IMR-90 (cell line): ENCODE measurements around the gene SLC2A13. TPM values are rescaled to one million over a fixed set of nuclear protein-coding genes. Genes with fewer than 3 reads are reported as not detected.
"Not testable (repeated sequence)": the region's sequence is repeated elsewhere in the genome, so short reads cannot be mapped to it uniquely, and the experiment has no call there.

ENCODE experiments used
- ATAC-seq: fragments of 200-7000 bp; cut with Tn5 transposase; 2 replicates; pipeline ENCODE4 v1.9.1; 2020; ENCODE audit warnings: low read depth, mild to moderate bottlenecking, moderate library complexity
- BruUV-seq: library from RNA; stranded (reverse); fragments of 400-500 nt; replicated peaks from 2 replicates; lab custom pipeline; 2021; lab: Mats Ljungman, UMichigan
- CTCF ChIA-PET: fragments of 300-600 bp; formaldehyde crosslinking; extraction: SDS; loops from one replicate; lab custom pipeline; 2021; ENCODE audit warnings: antibody characterized with exemption; lab: Yijun Ruan, JAX
- POLR2A ChIA-PET: fragments of 300-600 bp; sonication (Branson Sonifier 250); formaldehyde crosslinking; loops from one replicate; lab custom pipeline; 2022; ENCODE audit warnings: antibody characterized with exemption; ENCODE audit not compliant: unreplicated experiment; lab: Charles Lee
- DNase-seq: peaks from one replicate; pipeline ENCODE4 v3.0.0; 2013
- H2AFZ ChIP-seq: replicated peaks from 2 replicates; pipeline ENCODE3; 2013; ENCODE audit warnings: low read length, mild to moderate bottlenecking; ENCODE audit not compliant: poor library complexity
- H2AK5ac ChIP-seq: 2 replicates; pipeline ENCODE4 v1.6.1; 2013; ENCODE audit warnings: low read depth, low read length, inconsistent platforms
- H2AK9ac ChIP-seq: replicated peaks from 2 replicates; pipeline ENCODE3; 2013; ENCODE audit warnings: mild to moderate bottlenecking, low read depth, low read length, moderate library complexity; ENCODE audit not compliant: poor library complexity
- H2BK120ac ChIP-seq: 2 replicates; pipeline ENCODE4 v1.6.1; 2013; ENCODE audit warnings: low read depth, low read length, inconsistent platforms
- H2BK15ac ChIP-seq: 3 replicates; pipeline ENCODE4 v1.6.1; 2013; ENCODE audit warnings: low read depth, low read length, inconsistent platforms
- H2BK20ac ChIP-seq: 2 replicates; pipeline ENCODE4 v1.6.1; 2013; ENCODE audit warnings: low read depth, mild to moderate bottlenecking, inconsistent platforms, low read length, moderate library complexity
- H2BK5ac ChIP-seq: 2 replicates; pipeline ENCODE4 v1.6.1; 2013; ENCODE audit warnings: mild to moderate bottlenecking, low read depth, low read length, inconsistent platforms; ENCODE audit not compliant: poor library complexity, severe bottlenecking
- H3K14ac ChIP-seq: replicated peaks from 2 replicates; pipeline ENCODE4 v1.6.1; 2013; ENCODE audit warnings: low read depth, low read length, inconsistent platforms
- H3K18ac ChIP-seq: 2 replicates; pipeline ENCODE4 v1.6.1; 2013; ENCODE audit warnings: low read depth, low read length, control low read depth
- H3K23ac ChIP-seq: 2 replicates; pipeline ENCODE4 v1.6.1; 2013; ENCODE audit warnings: low read depth, low read length, inconsistent platforms
- H3K27ac ChIP-seq: 2 replicates; pipeline ENCODE4 v1.5.1; 2013; ENCODE audit warnings: mild to moderate bottlenecking, control low read depth, low read length; ENCODE audit not compliant: insufficient read depth
- H3K27me3 ChIP-seq: 2 replicates; pipeline ENCODE4 v1.6.1; 2013; ENCODE audit warnings: low read length; ENCODE audit not compliant: control insufficient read depth, insufficient read depth
- H3K36me3 ChIP-seq: 2 replicates; pipeline ENCODE4 v1.6.1; 2013; ENCODE audit warnings: low read length, mixed read lengths; ENCODE audit not compliant: control insufficient read depth, insufficient read depth
- H3K4ac ChIP-seq: 2 replicates; pipeline ENCODE4 v1.6.1; 2013; ENCODE audit warnings: low read depth, low read length, inconsistent platforms
- H3K4me1 ChIP-seq: 2 replicates; pipeline ENCODE4 v1.6.1; 2013; ENCODE audit warnings: low read length, mixed read lengths; ENCODE audit not compliant: control insufficient read depth, insufficient read depth
- H3K4me2 ChIP-seq: 2 replicates; pipeline ENCODE4 v1.6.1; 2013; ENCODE audit warnings: low read depth, mild to moderate bottlenecking, control low read depth, low read length, moderate library complexity
- H3K4me3 ChIP-seq: 2 replicates; pipeline ENCODE4 v1.5.1; 2013; ENCODE audit warnings: low read depth, mild to moderate bottlenecking, control low read depth, low read length, moderate library complexity; ENCODE audit not compliant: insufficient read depth
- H3K56ac ChIP-seq: 2 replicates; pipeline ENCODE4 v1.6.1; 2013; ENCODE audit warnings: low read length, inconsistent platforms; ENCODE audit not compliant: insufficient read depth; ENCODE audit errors: extremely low read depth
- H3K79me1 ChIP-seq, 2 experiments: 2 replicates each; pipeline ENCODE4 v1.6.1; 2013; ENCODE audit warnings: low read length in 2 of 2, inconsistent platforms in 1 of 2, low read depth in 1 of 2
- H3K9ac ChIP-seq: 2 replicates; pipeline ENCODE4 v1.6.1; 2013; ENCODE audit warnings: low read depth, low read length, control low read depth
- H3K9me1 ChIP-seq: 2 replicates; pipeline ENCODE4 v1.6.1; 2013; ENCODE audit warnings: low read length, inconsistent platforms; ENCODE audit not compliant: insufficient read depth
- H3K9me3 ChIP-seq: 2 replicates; pipeline ENCODE4 v1.6.1; 2013; ENCODE audit warnings: low read length; ENCODE audit not compliant: control insufficient read depth, insufficient read depth
- H4K20me1 ChIP-seq: 2 replicates; pipeline ENCODE4 v1.6.1; 2013; ENCODE audit warnings: low read length, inconsistent platforms; ENCODE audit not compliant: insufficient read depth
- H4K5ac ChIP-seq: 2 replicates; pipeline ENCODE4 v1.6.1; 2013; ENCODE audit warnings: mild to moderate bottlenecking, low read depth, low read length, control low read depth
- H4K8ac ChIP-seq, 2 experiments: 2 replicates each; pipeline ENCODE4 v1.6.1; 2013; ENCODE audit warnings: low read depth in 2 of 2, low read length in 2 of 2, control low read depth in 1 of 2, inconsistent platforms in 1 of 2
- H4K91ac ChIP-seq: 2 replicates; pipeline ENCODE4 v1.6.1; 2013; ENCODE audit warnings: low read depth, low read length, inconsistent platforms; ENCODE audit not compliant: insufficient read depth
- WGBS, 2 experiments: methylation state at CpG; one replicate each; pipeline versions ENCODE4 v1.1.5 to v1.1.7; 2013; ENCODE audit warnings: missing lambda C conversion rate in 2 of 2; ENCODE audit not compliant: insufficient read length in 1 of 2; ENCODE audit errors: extremely low coverage in 2 of 2; 5-methylcytosine and 5-hydroxymethylcytosine counted together
- dilution Hi-C: fragments of 300-500 bp; cut with HindIII; formaldehyde crosslinking; loops from one replicate; pipeline ENCODE4 v1.14.3; 2018; ENCODE audit warnings: low sequenced_read_pairs; ENCODE audit not compliant: unreplicated experiment
- in situ Hi-C: fragments of 300-500 bp; cut with MboI; formaldehyde crosslinking; loops from 3 replicates; pipeline ENCODE4 v1.14.3; 2019; ENCODE audit warnings: low sequenced_read_pairs, inconsistent platforms, mixed read lengths
- intact Hi-C: fragments of 100-400 bp; cut with micrococcal nuclease; formaldehyde crosslinking; loops from 2 replicates; pipeline ENCODE4 v1.10.0; 2022
- polyA plus RNA-seq, 3 experiments: library from polyadenylated mRNA; depleted of rRNA; stranded (reverse); fragments of >200 nt; gene quantifications; 2 replicates each; pipeline ENCODE4 v1.2.3, GENCODE V29; 2012; ENCODE audit warnings: low replicate concordance in 1 of 3
- total RNA-seq: library from RNA; depleted of rRNA; stranded (reverse); fragments of >200 nt; gene quantifications from 2 replicates; pipeline ENCODE4 v1.2.3, GENCODE V29; 2012

Gene SLC2A13
- total and polyA plus RNA-seq, 2 of the 4 experiments (the other 2 are of a cell fraction): 1.5 to 3.9 TPM

GRCh38 chr12:39746151-39746550 is 359.7 kb downstream of the SLC2A13 start:
- no CpG with 5 or more reads among the region's 6 CpGs for WGBS, 2 experiments
- H3K56ac ChIP-seq, H4K5ac ChIP-seq, dilution Hi-C loops, H2AFZ ChIP-seq, H4K20me1 ChIP-seq, intact Hi-C loops, DNase-seq, H3K4me1 ChIP-seq, POLR2A ChIA-PET, H2AK9ac ChIP-seq, H3K14ac ChIP-seq, H2AK5ac ChIP-seq, H3K79me1 ChIP-seq, H3K4ac ChIP-seq, ATAC-seq, H2BK120ac ChIP-seq, H2BK5ac ChIP-seq, H3K4me2 ChIP-seq, H3K27me3 ChIP-seq, H3K9me1 ChIP-seq, CTCF ChIA-PET, H3K23ac ChIP-seq, H3K27ac ChIP-seq, H3K4me3 ChIP-seq, in situ Hi-C loops, H4K91ac ChIP-seq, H4K8ac ChIP-seq, H3K9me3 ChIP-seq, H3K36me3 ChIP-seq, H3K9ac ChIP-seq, H2BK20ac ChIP-seq, BruUV-seq, H3K18ac ChIP-seq, H2BK15ac ChIP-seq: not testable (repeated sequence)
